Measurements from ENCODE around the gene PTCH2.

Gene PTCH2

GRCh38 chr1:44780583-44781121 lies 62.4 kb downstream of the PTCH2 start:
- no peak for DNase-seq (ENCODE audit: extremely low read depth, low read depth)
- TF ChIP-seq, protein P1, sequence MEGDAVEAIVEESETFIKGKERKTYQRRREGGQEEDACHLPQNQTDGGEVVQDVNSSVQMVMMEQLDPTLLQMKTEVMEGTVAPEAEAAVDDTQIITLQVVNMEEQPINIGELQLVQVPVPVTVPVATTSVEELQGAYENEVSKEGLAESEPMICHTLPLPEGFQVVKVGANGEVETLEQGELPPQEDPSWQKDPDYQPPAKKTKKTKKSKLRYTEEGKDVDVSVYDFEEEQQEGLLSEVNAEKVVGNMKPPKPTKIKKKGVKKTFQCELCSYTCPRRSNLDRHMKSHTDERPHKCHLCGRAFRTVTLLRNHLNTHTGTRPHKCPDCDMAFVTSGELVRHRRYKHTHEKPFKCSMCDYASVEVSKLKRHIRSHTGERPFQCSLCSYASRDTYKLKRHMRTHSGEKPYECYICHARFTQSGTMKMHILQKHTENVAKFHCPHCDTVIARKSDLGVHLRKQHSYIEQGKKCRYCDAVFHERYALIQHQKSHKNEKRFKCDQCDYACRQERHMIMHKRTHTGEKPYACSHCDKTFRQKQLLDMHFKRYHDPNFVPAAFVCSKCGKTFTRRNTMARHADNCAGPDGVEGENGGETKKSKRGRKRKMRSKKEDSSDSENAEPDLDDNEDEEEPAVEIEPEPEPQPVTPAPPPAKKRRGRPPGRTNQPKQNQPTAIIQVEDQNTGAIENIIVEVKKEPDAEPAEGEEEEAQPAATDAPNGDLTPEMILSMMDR (IDR thresholded peaks at IDR 0.05; ENCODE audit: low read depth, low read length) = no peak

GRCh38 chr1:44778705-44779576 lies 64.1 kb downstream of the PTCH2 start:
- no peak for DNase-seq (ENCODE audit: extremely low read depth, low read depth)
- TF ChIP-seq, protein P1 (IDR thresholded peaks at IDR 0.05; ENCODE audit: low read depth, low read length) = no peak

- TF ChIP-seq, protein P1 (IDR thresholded peaks at IDR 0.05; ENCODE audit: low read depth, low read length) = no peak
- DNase-seq (ENCODE audit: extremely low read depth, low read depth) = no peak
Observed at GRCh38 chr1:44777969-44778635, 65.0 kb downstream of the PTCH2 start.

GRCh38 chr1:44777547-44777946 lies 65.5 kb downstream of the PTCH2 start:
- no peak for DNase-seq (ENCODE audit: extremely low read depth, low read depth)
- TF ChIP-seq, protein P1 (IDR thresholded peaks at IDR 0.05; ENCODE audit: low read depth, low read length) = no peak

- DNase-seq (ENCODE audit: extremely low read depth, low read depth) = no peak
- TF ChIP-seq, protein P1 (IDR thresholded peaks at IDR 0.05; ENCODE audit: low read depth, low read length) = no peak
Observed at GRCh38 chr1:44776730-44777068, 66.4 kb downstream of the PTCH2 start.

- TF ChIP-seq, protein P1 (IDR thresholded peaks at IDR 0.05; ENCODE audit: low read depth, low read length) = no peak
- DNase-seq (ENCODE audit: extremely low read depth, low read depth) = no peak
Observed at GRCh38 chr1:44775930-44776729, 66.9 kb downstream of the PTCH2 start.

Measured in AG09319 (cell line).